GM12878 (cell line): Measurements from ENCODE around the gene NR6A1. TPM values are rescaled to one million over a fixed set of nuclear protein-coding genes. Genes with fewer than 3 reads are reported as not detected.

ENCODE experiments used
- ATAC-seq: fragments of 200-7000 bp; cut with Tn5 transposase; 3 replicates; pipeline ENCODE4 v1.9.1; 2020; ENCODE audit warnings: mild to moderate bottlenecking, moderate library complexity
- BruUV-seq: library from RNA; stranded (reverse); fragments of 400-500 nt; replicated peaks from 2 replicates; lab custom pipeline; 2021; lab: Mats Ljungman, UMichigan
- CTCF ChIA-PET: fragments of 300-600 bp; sonication (Branson Sonifier 250); formaldehyde crosslinking; extraction: SDS; loops from one replicate; lab custom pipeline; 2021; ENCODE audit warnings: inconsistent platforms; lab: Yijun Ruan, JAX
- POLR2A ChIA-PET: fragments of 350-600 bp; formaldehyde crosslinking; extraction: SDS; loops from one replicate; lab custom pipeline; 2021; ENCODE audit warnings: inconsistent platforms; lab: Charles Lee
- RAD21 ChIA-PET: fragments of 300-600 bp; sonication (Branson Sonifier 250); formaldehyde crosslinking; loops from one replicate; lab custom pipeline; 2023; ENCODE audit warnings: antibody characterized with exemption; ENCODE audit not compliant: unreplicated experiment; lab: Charles Lee
- SMC1A ChIA-PET: fragments of 300-600 bp; sonication (Branson Sonifier 250); formaldehyde crosslinking; loops from one replicate; lab custom pipeline; 2023; ENCODE audit not compliant: unreplicated experiment, uncharacterized antibody; lab: Charles Lee
- DNase-seq: peaks from one replicate; pipeline ENCODE4 v3.0.0-alpha.2; 2011; ENCODE audit warnings: low read depth, low spot score
- FAIRE-seq: peaks from 3 replicates; lab custom pipeline; 2011; peaks lifted over from hg19 to GRCh38; lab: Jason Lieb, UNC
- H2AFZ ChIP-seq: 2 replicates; pipeline ENCODE4 v1.6.0; 2011; ENCODE audit warnings: low read depth, low read length, control low read depth; ENCODE audit not compliant: control insufficient read depth
- H3K27ac ChIP-seq: 2 replicates; pipeline ENCODE4 v1.5.1; 2011; ENCODE audit warnings: control low read depth; ENCODE audit not compliant: control insufficient read depth, insufficient read depth
- H3K27me3 ChIP-seq, 2 experiments: replicated peaks in 1 of 2; 2 replicates each; pipeline versions ENCODE4 v1.6.0 to v1.6.1; 2011; ENCODE audit warnings: low read length in 1 of 2; ENCODE audit not compliant: control insufficient read depth in 2 of 2, insufficient read depth in 2 of 2
- H3K36me3 ChIP-seq, 2 experiments: 2 replicates each; pipeline ENCODE4 v1.5.1; 2011; ENCODE audit warnings: low read length in 1 of 2; ENCODE audit not compliant: control insufficient read depth in 2 of 2, insufficient read depth in 2 of 2
- H3K4me1 ChIP-seq: 2 replicates; pipeline ENCODE4 v1.6.1; 2011; ENCODE audit warnings: mild to moderate bottlenecking, low read length, moderate library complexity, mixed read lengths; ENCODE audit not compliant: control insufficient read depth, insufficient read depth
- H3K4me2 ChIP-seq: 2 replicates; pipeline ENCODE4 v1.6.0; 2011; ENCODE audit warnings: control low read depth; ENCODE audit not compliant: control insufficient read depth, insufficient read depth
- H3K4me3 ChIP-seq: fragments of 200-600 bp; sonication (generic); 2 replicates; pipeline ENCODE4 v1.5.1; 2016
- H3K79me2 ChIP-seq: 2 replicates; pipeline ENCODE4 v1.6.0; 2011; ENCODE audit warnings: low read length; ENCODE audit not compliant: control insufficient read depth, insufficient read depth
- H3K9ac ChIP-seq: 2 replicates; pipeline ENCODE4 v1.8.0; 2011; ENCODE audit warnings: low read length, control low read depth, mixed read lengths; ENCODE audit not compliant: control insufficient read depth, insufficient read depth
- H3K9me3 ChIP-seq: replicated peaks from 3 replicates; pipeline ENCODE4 v1.5.1; 2011; ENCODE audit warnings: mild to moderate bottlenecking, low read length; ENCODE audit not compliant: control insufficient read depth, insufficient read depth
- H4K20me1 ChIP-seq: 2 replicates; pipeline ENCODE4 v1.6.0; 2011; ENCODE audit not compliant: control insufficient read depth, insufficient read depth
- CBX5 ChIP-seq: sonication (generic); IDR thresholded peaks from 2 replicates; pipeline ENCODE4 v1.6.1; 2016; ENCODE audit warnings: low read depth, moderate library complexity, mild to moderate bottlenecking, inconsistent platforms
- E2F8 ChIP-seq: fragments of 450-650 bp; IDR thresholded peaks from 2 replicates; pipeline ENCODE4 v1.6.1; 2018; ENCODE audit warnings: mild to moderate bottlenecking, low read depth, moderate library complexity; ENCODE audit not compliant: partially characterized antibody
- IKZF2 ChIP-seq, 2 experiments: fragments of 450-650 bp; IDR thresholded peaks; 2 replicates each; pipeline ENCODE4 v1.6.1; 2017; ENCODE audit warnings: mild to moderate bottlenecking in 2 of 2, moderate library complexity in 2 of 2
- NR2C1 ChIP-seq: fragments of 450-650 bp; IDR thresholded peaks from 2 replicates; pipeline ENCODE4 v1.6.1; 2017; ENCODE audit warnings: antibody characterized with exemption, mild to moderate bottlenecking, moderate library complexity
- REST ChIP-seq: IDR thresholded peaks from 2 replicates; pipeline ENCODE4 v1.6.1; 2012; ENCODE audit warnings: mild to moderate bottlenecking, low read depth, low read length
- WGBS: methylation state at CpG from one replicate; pipeline ENCODE4 v1.1.6; 2016; ENCODE audit warnings: low lambda C conversion rate; ENCODE audit not compliant: insufficient replicate concordance, insufficient coverage; ENCODE audit errors: missing lambda C conversion rate; 5-methylcytosine and 5-hydroxymethylcytosine counted together
- in situ Hi-C: fragments of 300-500 bp; cut with MboI; formaldehyde crosslinking; loops from 9 replicates; pipeline ENCODE4 v1.14.3; 2018; ENCODE audit warnings: mixed read lengths
- intact Hi-C: fragments of 100-400 bp; cut with micrococcal nuclease; formaldehyde crosslinking; loops from one replicate; pipeline ENCODE4 v1.14.2; 2022; ENCODE audit not compliant: unreplicated experiment
- polyA plus RNA-seq, 11 experiments: library from polyadenylated mRNA; depleted of rRNA in 4 of 11; unstranded in 6 of 11; stranded (reverse) in 5 of 11; fragments of >200 nt; fragmentation: Nextera tagmentation in 4 of 11; fragmentation: Illumina TruSeq in 1 of 11; extraction: Ambion mirVana in 4 of 11; extraction: Trizol in 1 of 11; gene quantifications; 1 replicate in 1 of 11; 2 replicates in 10 of 11; pipeline versions ENCODE4 v1.2.1 to v1.2.3, GENCODE V29; 2011 to 2016; ENCODE audit warnings: inconsistent platforms in 2 of 11, missing spikeins in 2 of 11, low read depth in 1 of 11
- total RNA-seq, 4 experiments: library from RNA; depleted of rRNA in 3 of 4; stranded (reverse); fragments of >200 nt in 3 of 4; fragmentation: Illumina TruSeq in 1 of 4; extraction: Trizol in 1 of 4; gene quantifications; 2 replicates each; pipeline versions ENCODE4 v1.2.1 to v1.2.3, GENCODE V29; 2013 to 2021

Gene NR6A1
- total and polyA plus RNA-seq, 10 of the 15 experiments (the other 5 are each of a cell fraction or from before 2014, with no cell fraction given), result 1.2 to 9.2 (median 4.6) TPM

DNA sequence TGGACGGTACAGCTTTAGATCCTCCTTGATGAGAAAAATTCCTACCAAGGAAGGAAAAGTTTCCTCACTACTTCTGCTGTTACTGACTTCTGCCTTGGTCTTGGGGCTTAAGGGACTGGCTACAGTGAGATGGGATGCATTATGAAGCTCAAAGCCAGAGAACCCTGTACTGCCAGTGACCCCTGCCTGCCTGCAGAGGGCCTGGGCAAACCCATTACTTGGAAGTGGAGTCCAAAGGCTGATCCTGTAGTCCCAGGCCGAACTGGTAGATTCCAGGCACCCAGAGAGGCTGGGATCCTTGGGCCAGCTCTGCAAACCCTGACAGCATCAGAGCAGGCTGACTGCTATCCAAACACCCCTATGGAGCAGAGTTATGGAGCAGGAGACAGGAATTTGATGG, 238.2 kb downstream of the NR6A1 start:
- POLR2A ChIA-PET, result no interaction called here
- ATAC-seq, result no peak
- 57% methylated on average over 2 of the region's 2 CpGs for WGBS
- H3K27me3 ChIP-seq, result no peaks in the 10 kb centered on the region
- no peak overlapping the region for H2AFZ ChIP-seq
- CTCF ChIA-PET, result interaction anchor here (0.5 to 1.6 kb wide), 2 partner anchors 113 to 182 kb away, joined by 3 read pairs; no protein-coding TSS in a partner anchor
- no peaks in the 10 kb centered on the region for H3K9me3 ChIP-seq
- H3K4me1 ChIP-seq, result no peaks in the 10 kb centered on the region
- no peak overlapping the region for H3K9ac ChIP-seq
- RAD21 ChIA-PET, result no interaction called here
- no peaks in the 10 kb centered on the region for H4K20me1 ChIP-seq
- H3K4me2 ChIP-seq, result no peak overlapping the region
- intact Hi-C loops (no loop called here), in situ Hi-C loops (no loop called here)
- H3K4me3 ChIP-seq, result no peak overlapping the region
- BruUV-seq, result no TSS peak
- peaks cover 0 to 11% of the 10 kb centered on the region in 2 experiments; a peak in 2 of 4 replicates for H3K36me3 ChIP-seq
- TF ChIP-seq E2F8 (no peak), CBX5 (no peak), IKZF2 (IDR thresholded peaks at IDR 0.05) (no peak), NR2C1 (no peak), REST (no peak)
- no peak overlapping the region for H3K27ac ChIP-seq
- no peak for DNase-seq
- no peak for FAIRE-seq
- H3K79me2 ChIP-seq, result no peaks in the 10 kb centered on the region
- SMC1A ChIA-PET, result no interaction called here
